Effector memory CD4-positive, alpha-beta T cell (primary cell): ENCODE measurements around the gene KRIT1.

Experiments used
- DNase-seq, 3 donors: peaks; one replicate each; pipeline ENCODE4 v3.0.0-alpha.2; 2020
- H3K27ac ChIP-seq: 2 replicates; pipeline ENCODE4 v1.7.0; 2013; ENCODE audit warnings: mild to moderate bottlenecking, low read length, moderate library complexity; ENCODE audit not compliant: insufficient read depth, poor library complexity, severe bottlenecking
- H3K27me3 ChIP-seq: replicated peaks from 2 replicates; pipeline ENCODE4 v1.7.0; 2013; ENCODE audit warnings: mild to moderate bottlenecking, low read length; ENCODE audit not compliant: insufficient read depth, control insufficient read depth, poor library complexity, severe bottlenecking
- H3K36me3 ChIP-seq: 2 replicates; pipeline ENCODE4 v1.7.0; 2013; ENCODE audit warnings: mild to moderate bottlenecking, low read length, moderate library complexity; ENCODE audit not compliant: control insufficient read depth, insufficient read depth
- H3K4me1 ChIP-seq: 2 replicates; pipeline ENCODE4 v1.7.0; 2013; ENCODE audit warnings: low read length, mild to moderate bottlenecking; ENCODE audit not compliant: control insufficient read depth, insufficient read depth, poor library complexity, severe bottlenecking
- H3K4me3 ChIP-seq: 2 replicates; pipeline ENCODE4 v1.7.0; 2013; ENCODE audit warnings: low read length, low read depth, mild to moderate bottlenecking; ENCODE audit not compliant: insufficient read depth, poor library complexity, severe bottlenecking
- H3K9me3 ChIP-seq: 2 replicates; pipeline ENCODE4 v1.7.0; 2013; ENCODE audit warnings: mild to moderate bottlenecking, low read length, moderate library complexity; ENCODE audit not compliant: control insufficient read depth

Gene KRIT1

GRCh38 chr7:92158660-92159575 lies 86.8 kb downstream of the KRIT1 start:
- Histone ChIP-seq H3K36me3 (no peaks in the 10 kb centered on the region), H3K4me3 (no peak overlapping the region), H3K27me3 (no peaks in the 10 kb centered on the region), H3K27ac (no peak overlapping the region), H3K9me3 (no peaks in the 10 kb centered on the region), H3K4me1 (no peaks in the 10 kb centered on the region)
- DNase-seq: no peak

GRCh38 chr7:92156990-92157389 lies 88.7 kb downstream of the KRIT1 start:
- Histone ChIP-seq H3K36me3 (no peaks in the 10 kb centered on the region), H3K9me3 (no peaks in the 10 kb centered on the region), H3K27ac (no peak overlapping the region), H3K4me1 (no peaks in the 10 kb centered on the region), H3K4me3 (no peak overlapping the region), H3K27me3 (no peaks in the 10 kb centered on the region)
- no peak for DNase-seq

- H3K9me3 ChIP-seq: no peaks in the 10 kb centered on the region
- no peaks in the 10 kb centered on the region for H3K4me1 ChIP-seq
- DNase-seq: no peak
- no peaks in the 10 kb centered on the region for H3K36me3 ChIP-seq
- no peaks in the 10 kb centered on the region for H3K27me3 ChIP-seq
- H3K4me3 ChIP-seq: no peak overlapping the region
- H3K27ac ChIP-seq: no peak overlapping the region
These were observed 90.5 kb downstream of the KRIT1 start for GRCh38 chr7:92155108-92155739.

GRCh38 chr7:92150450-92151017 lies 95.2 kb downstream of the KRIT1 start:
- no peaks in the 10 kb centered on the region for H3K27me3 ChIP-seq
- no peaks in the 10 kb centered on the region for H3K9me3 ChIP-seq

GRCh38 chr7:92149736-92150239 lies 95.9 kb downstream of the KRIT1 start:
- Histone ChIP-seq H3K9me3 (no peaks in the 10 kb centered on the region), H3K4me1 (no peaks in the 10 kb centered on the region), H3K27me3 (no peaks in the 10 kb centered on the region), H3K36me3 (no peaks in the 10 kb centered on the region), H3K27ac (no peak overlapping the region), H3K4me3 (no peak overlapping the region)
- DNase-seq: no peak

More at GRCh38 chr7:92150450-92151017, 95.2 kb downstream of the KRIT1 start:
- Histone ChIP-seq H3K4me1 (no peaks in the 10 kb centered on the region), H3K4me3 (no peak overlapping the region), H3K36me3 (no peaks in the 10 kb centered on the region), H3K27ac (no peak overlapping the region)
- DNase-seq: no peak
